Lung microvascular endothelial cell (primary cell): Measurements from ENCODE around the gene ITGAE. TPM values are rescaled to one million over a fixed set of nuclear protein-coding genes. Genes with fewer than 3 reads are reported as not detected.
"Not testable (repeated sequence)": the region's sequence is repeated elsewhere in the genome, so short reads cannot be mapped to it uniquely, and the experiment has no call there.

Experiments used
- DNase-seq, 2 donors: peaks; one replicate each; pipeline versions ENCODE4 v3.0.0 to v3.0.0-alpha.2; 2010; ENCODE audit warnings: low read depth in 2 of 2
- total RNA-seq: library from RNA; depleted of rRNA; stranded (reverse); fragments of >200 nt; gene quantifications from 2 replicates; pipeline ENCODE4 v1.2.1, GENCODE V29; 2014

ITGAE gene
- total RNA-seq, 1 donor from 2014 or later = 12.3 TPM

DNA sequence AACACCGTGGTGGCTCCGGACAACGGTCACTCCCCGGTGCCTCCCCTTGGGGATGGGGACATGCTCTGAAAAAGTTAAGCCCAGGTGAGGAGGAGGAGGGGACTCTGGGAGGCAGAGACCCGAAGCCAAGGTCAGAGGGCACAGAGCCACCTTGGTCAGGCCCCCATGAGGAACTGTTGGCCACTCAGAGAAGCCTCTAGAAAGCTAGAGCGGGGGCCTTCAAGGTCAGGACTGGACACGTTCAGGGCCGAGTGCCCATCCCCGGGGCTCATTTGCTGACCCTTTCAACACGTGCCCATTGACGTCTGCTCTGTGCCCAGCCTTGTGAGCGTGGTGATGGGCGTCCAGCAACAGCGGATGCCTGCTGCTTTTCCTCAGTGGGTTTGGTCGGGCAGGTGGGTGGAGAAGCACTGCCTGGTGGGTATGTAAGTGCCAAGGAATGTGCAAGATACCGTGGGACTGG, 39.0 kb downstream of the ITGAE start:
- no peak for DNase-seq

GRCh38 chr17:3761036-3761917, 39.7 kb downstream of the ITGAE start:
- no peak for DNase-seq

GRCh38 chr17:3759597-3760216, 41.3 kb downstream of the ITGAE start:
- DNase-seq = no peak

DNA sequence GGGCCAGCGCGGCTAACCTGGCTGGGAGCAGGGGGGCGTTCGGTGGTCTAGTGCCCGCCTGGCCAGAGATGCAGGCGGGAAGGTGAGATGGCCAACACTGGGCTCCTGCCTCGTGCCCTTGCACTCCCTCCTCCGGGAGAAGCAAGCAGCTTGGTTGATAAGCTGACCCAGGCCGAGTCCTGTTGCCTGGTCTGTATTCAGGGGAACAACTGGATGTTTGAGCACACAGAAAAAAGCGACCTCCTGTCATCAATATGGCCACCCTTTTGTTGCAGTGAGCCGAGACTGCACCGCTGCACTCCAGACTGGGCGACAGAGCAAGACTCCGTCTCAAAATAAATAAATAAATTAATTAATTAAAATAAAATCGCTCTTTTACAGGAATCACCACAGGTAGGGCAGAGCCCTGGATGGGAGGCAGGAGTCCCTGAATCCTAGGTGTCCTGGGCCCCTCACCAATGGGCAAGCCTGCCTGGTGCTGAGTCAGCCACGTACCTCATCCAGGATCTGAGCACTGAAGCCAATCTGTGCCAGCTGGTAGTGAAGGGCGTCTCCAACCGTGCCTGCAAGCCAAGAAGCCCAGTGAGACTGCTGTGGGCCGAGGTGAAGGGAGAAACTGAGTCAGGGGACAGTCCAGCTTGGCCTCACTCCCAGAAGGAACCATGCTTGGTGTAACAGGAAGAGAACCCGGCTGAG, 45.5 kb downstream of the ITGAE start:
- DNase-seq = no peak

DNA sequence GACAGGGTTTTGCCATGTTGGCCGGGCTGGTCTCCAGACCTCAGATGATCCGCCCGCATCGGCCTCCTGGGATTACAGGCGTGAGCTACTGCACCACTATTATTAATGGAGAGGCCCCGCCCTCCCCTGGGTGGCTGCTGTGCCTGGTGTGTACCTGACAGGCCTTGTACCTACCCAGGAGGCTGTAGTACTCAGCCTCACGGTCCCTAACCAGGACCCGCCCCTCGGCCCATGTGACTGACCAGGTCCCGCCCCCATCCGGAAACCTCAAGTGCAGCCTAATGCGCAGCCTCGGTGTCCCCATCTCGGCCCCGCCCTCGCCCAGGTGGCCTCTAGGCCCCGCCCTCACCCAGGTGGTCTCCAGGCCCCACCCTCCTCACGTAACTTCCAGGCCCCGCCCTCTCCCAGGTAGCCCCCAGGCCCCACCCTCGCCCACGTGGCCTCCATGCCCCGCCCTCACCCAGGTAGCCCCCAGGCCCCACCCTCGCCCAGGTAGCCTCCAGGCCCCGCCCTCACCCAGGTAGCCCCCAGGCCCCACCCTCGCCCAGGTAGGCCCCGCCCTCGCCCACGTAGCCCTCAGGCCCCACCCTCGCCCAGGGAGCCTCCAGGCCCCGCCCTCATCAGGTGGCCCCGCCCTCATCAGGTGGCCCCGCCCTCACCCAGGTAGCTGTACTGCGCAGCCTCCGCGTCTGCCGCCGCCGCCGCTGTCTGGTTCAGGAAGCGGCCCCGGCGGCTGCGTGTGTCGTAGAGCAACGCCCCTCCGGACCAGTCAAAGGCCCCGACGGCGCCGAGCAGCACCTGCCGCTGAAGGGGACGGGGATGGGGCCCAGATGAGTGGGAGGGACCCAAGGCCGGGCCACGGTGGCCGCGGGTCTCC, 46.3 kb downstream of the ITGAE start:
- no peak for DNase-seq

DNA sequence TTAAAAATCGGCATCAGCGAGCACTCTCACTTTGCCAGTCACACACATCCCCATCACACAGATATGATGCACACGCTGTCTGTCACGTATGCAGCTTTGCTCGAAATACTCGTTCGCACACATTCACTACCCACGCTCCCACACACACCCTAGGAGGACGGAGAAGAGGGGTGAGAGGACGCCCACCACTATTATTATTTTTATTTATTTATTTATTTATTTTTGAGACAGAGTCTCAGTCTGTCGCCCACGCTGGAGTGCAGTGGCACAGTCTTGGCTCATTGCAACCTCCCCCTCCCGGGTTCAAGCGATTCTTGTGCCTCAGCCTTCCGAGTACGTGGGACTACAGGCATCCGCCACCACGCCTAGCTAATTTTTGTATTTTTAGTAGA, 46.9 kb downstream of the ITGAE start:
- no peak for DNase-seq

DNA sequence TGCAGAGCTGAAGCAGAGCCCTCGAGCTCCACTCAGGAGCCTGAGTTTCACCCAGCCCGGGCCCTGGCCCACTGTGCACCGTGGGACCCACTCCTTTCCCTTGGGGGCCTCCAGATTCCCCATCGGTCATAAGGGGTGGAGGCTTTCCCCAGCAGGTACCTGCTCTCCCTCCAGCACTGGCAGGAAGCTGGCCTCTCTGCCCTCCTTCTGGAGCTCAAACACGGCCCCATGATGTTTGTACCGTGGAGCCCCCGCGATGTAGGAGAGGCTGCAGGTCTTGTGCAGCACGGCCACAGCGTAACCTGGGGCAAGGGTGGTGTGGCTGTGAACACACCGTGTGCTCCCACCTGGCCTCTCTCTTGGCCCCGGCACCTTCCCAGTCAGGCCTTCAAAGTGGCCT, 47.4 kb downstream of the ITGAE start:
- DNase-seq = no peak

- DNase-seq = no peak
These were observed 49.2 kb downstream of the ITGAE start for GRCh38 chr17:3751836-3752235.

- DNase-seq = no peak
These were observed 50.1 kb downstream of the ITGAE start for GRCh38 chr17:3750926-3751325.

- DNase-seq = no peak
These were observed 50.7 kb downstream of the ITGAE start for GRCh38 chr17:3750296-3750695.

DNA sequence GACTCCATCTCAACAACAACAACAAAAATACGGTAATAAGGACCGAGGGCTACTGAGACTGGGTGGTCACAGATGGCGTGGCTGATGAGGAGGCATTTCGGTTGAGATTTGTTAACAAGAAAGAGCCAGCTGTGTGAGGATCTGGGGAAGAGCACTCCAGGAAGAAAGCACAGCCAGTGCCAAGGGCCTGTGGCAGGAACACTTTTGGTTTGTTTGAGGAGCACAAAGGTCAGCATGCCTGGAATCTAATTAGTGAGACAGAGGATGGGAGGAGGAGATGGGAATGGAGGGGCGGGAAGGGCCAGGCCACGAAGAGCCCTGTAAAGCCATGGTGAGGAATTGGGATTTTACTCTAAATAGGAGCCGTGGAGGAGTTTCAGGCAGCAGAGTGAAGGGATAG, 52.4 kb downstream of the ITGAE start:
- no peak for DNase-seq

- DNase-seq = no peak
These were observed 53.2 kb downstream of the ITGAE start for GRCh38 chr17:3747805-3748204.

DNA sequence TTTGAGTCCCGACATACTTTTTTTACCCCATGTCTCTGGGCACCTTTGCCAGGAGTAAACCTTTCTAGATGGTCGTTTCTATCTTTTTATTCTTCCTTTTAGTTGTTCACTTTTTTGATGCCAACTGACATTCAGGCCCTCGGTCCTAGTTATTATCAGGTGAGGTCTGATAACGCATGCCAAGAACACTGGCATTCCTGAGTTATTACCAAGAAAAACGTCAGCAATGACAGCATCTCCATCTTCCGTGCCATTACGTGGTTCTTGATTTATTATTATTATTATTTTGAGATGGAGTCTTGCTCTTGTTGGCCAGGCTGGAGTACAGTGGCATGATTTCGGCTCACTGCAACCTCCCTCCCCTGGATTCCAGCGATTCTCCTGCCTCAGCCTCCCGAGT, 55.9 kb downstream of the ITGAE start:
- DNase-seq = no peak

DNA sequence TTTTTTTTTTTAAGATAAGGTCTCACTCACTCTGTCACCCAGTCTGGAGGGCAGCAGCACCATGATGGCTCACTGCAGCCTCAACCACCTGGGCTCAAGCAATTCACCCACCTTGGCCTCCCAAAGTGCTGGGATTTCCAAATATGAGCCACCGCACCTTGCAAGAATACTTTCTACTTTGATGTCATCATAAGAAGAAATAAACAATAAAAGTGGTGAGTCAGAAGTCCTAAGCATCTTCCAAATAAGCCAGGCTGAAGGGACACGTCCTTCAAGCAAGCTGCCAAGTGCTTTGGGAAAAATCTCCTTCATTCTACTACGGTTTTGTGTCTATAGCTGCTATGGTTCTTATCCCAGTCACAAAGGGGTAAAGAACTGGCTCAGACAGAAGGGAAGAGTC, 57.0 kb downstream of the ITGAE start:
- DNase-seq = no peak

DNA sequence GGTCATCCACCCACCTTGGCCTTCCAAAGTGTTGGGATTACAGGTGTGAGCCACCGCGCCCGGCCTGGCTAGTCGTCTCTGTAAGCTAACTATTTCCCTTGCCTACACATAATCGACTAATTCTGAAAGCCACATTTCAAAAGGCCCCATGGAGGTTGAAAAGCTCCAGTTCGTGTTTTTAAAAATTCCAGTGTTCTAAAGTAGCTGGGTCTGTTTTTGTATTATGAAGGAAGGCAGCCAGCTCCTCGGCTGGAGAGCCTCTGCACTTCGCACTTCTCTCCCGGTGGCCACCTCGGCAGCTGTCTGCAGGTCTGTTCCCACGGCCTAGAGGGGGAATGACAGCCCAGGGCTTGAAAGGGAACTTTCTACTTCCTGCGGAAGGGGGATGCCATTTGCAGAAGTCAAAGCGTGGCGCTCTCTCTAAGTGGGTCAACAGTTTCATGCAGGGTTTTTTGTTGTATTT, 60.3 kb downstream of the ITGAE start:
- DNase-seq = no peak

GRCh38 chr17:3739422-3740124, 61.4 kb downstream of the ITGAE start:
- DNase-seq = no peak

DNA sequence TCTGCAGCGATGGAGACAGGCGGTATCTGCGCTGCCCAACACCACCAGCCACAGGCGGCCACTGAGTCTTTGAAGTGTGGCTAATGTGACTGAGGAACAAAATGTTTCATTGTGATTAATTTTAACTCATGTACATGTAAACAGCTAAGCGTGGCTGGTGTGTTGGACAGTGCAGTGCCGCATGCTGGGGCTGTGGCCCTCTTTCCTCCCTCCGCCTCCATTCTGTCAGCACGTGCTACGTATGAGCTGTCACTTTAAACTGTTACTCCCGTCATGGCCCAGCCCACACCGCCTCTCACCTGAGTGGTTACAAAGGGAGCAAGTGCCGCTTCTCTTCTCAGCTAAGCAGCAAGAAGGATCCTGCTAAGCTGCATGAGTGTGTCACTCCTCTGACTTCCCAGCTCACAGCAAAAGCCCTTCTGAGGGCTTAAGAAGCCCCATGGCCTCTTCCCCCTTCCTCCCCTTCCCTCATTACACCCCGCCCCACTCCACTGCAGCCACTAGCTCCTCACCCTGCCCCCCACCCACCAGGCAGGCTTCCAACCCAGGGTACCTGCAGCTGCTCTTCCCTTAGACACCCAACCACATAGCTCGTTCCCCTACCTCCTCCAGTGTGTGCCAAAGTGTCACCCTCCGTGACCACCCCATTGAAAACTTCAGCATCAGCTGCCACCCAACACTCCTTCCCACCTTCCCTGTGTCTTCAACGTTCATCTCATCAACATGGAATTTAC, 62.3 kb downstream of the ITGAE start:
- DNase-seq = no peak

DNA sequence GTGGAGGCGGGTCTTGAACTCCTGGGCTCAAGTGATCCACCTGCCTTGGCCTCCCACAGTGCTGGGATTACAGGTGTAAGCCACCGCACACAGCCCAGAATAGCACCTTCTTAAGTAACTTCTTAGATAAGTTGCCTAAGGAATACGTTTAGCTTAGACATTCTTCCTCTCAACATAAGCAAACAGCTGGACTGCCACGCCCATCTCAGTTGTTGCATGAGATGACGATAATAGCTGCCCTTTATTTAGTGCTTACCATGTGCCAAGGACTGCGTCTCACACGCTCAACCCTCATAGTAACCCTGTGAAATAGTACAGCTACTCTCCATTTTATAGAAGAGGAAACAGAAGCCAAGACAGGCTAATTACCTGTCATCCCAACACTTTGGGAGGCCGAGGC, 65.5 kb downstream of the ITGAE start:
- DNase-seq = no peak

GRCh38 chr17:3734911-3735276, 66.1 kb downstream of the ITGAE start:
- DNase-seq = not testable (repeated sequence)

GRCh38 chr17:3732210-3732621, 68.8 kb downstream of the ITGAE start:
- DNase-seq = peak in 1 of 2 donors; percentile 48
